Activated CD8-positive, alpha-beta memory T cell treated with anti-CD3 and anti-CD28 coated beads, Interleukin-2, amount 50 U/mL, for 24 hours (primary cell): ENCODE measurements around the gene GABBR2.
"Not testable (repeated sequence)": the region's sequence is repeated elsewhere in the genome, so short reads cannot be mapped to it uniquely, and the experiment has no call there.

Experiments
- DNase-seq: peaks from one replicate; pipeline ENCODE4 v3.0.0-alpha.2; 2020; ENCODE audit errors: extremely low read depth

Gene GABBR2

GRCh38 chr9:98686961-98687855, 21.5 kb downstream of the GABBR2 start:
- DNase-seq: no peak

- DNase-seq: not testable (repeated sequence)
Observed at GRCh38 chr9:98684816-98685215, 23.9 kb downstream of the GABBR2 start.

- no peak for DNase-seq
Observed at GRCh38 chr9:98678244-98678842, 30.4 kb downstream of the GABBR2 start.

GRCh38 chr9:98673681-98674080, 35.1 kb downstream of the GABBR2 start:
- DNase-seq: no peak

- DNase-seq: no peak
Observed at GRCh38 chr9:98667005-98667640, 41.6 kb downstream of the GABBR2 start.

- no peak for DNase-seq
Observed at GRCh38 chr9:98665501-98665900, 43.2 kb downstream of the GABBR2 start.

- no peak for DNase-seq
Observed at GRCh38 chr9:98660541-98660940, 48.2 kb downstream of the GABBR2 start.

- no peak for DNase-seq
Observed at GRCh38 chr9:98658951-98659351, 49.8 kb downstream of the GABBR2 start.

- DNase-seq: no peak
Observed at GRCh38 chr9:98657897-98658296, 50.8 kb downstream of the GABBR2 start.

- no peak for DNase-seq
Observed at GRCh38 chr9:98656511-98656910, 52.2 kb downstream of the GABBR2 start.

- DNase-seq: not testable (repeated sequence)
Observed at GRCh38 chr9:98655428-98655827, 53.3 kb downstream of the GABBR2 start.

GRCh38 chr9:98654247-98654646, 54.5 kb downstream of the GABBR2 start:
- no peak for DNase-seq

GRCh38 chr9:98652741-98653140, 56.0 kb downstream of the GABBR2 start:
- no peak for DNase-seq

GRCh38 chr9:98652302-98652701, 56.4 kb downstream of the GABBR2 start:
- no peak for DNase-seq

GRCh38 chr9:98647236-98647635, 61.5 kb downstream of the GABBR2 start:
- no peak for DNase-seq

GRCh38 chr9:98644011-98644410, 64.7 kb downstream of the GABBR2 start:
- no peak for DNase-seq

GRCh38 chr9:98642661-98643312, 65.9 kb downstream of the GABBR2 start:
- no peak for DNase-seq

- DNase-seq: no peak
Observed at GRCh38 chr9:98641695-98642094, 67.0 kb downstream of the GABBR2 start.

GRCh38 chr9:98640394-98640793, 68.3 kb downstream of the GABBR2 start:
- no peak for DNase-seq

- no peak for DNase-seq
Observed at GRCh38 chr9:98639133-98639532, 69.6 kb downstream of the GABBR2 start.

GRCh38 chr9:98637381-98637780, 71.4 kb downstream of the GABBR2 start:
- DNase-seq: no peak

GRCh38 chr9:98635374-98635773, 73.4 kb downstream of the GABBR2 start:
- no peak for DNase-seq
